ENCODE measurements around the gene KIAA0040. TPM values are rescaled to one million over a fixed set of nuclear protein-coding genes. Genes with fewer than 3 reads are reported as not detected.

Gene KIAA0040
- total RNA-seq, 2 experiments from 2014 or later: 19.5 to 21.4 TPM

GRCh38 chr1:175179837-175180590 lies 12.6 kb downstream of the KIAA0040 start:
- Mint-ChIP-seq H3K27ac (no peak overlapping the region), H3K9me3 (no peaks in the 10 kb centered on the region), H3K4me3 (no peak overlapping the region), H3K27me3 (ENCODE audit: low read depth) (no peaks in the 10 kb centered on the region), H3K36me3 (ENCODE audit: low read depth) (peaks cover 33% of the 10 kb centered on the region), H3K4me1 (ENCODE audit: low read depth) (peaks cover 62% of the 10 kb centered on the region)
- DNase-seq: no peak
- intact Hi-C loops (cut with micrococcal nuclease): no loop called here
- CTCF ChIA-PET: interaction anchor here (0.8 to 1.5 kb wide), 3 partner anchors 9 to 138 kb away, joined by 3 to 6 read pairs (median 3); no protein-coding TSS in a partner anchor

DNA sequence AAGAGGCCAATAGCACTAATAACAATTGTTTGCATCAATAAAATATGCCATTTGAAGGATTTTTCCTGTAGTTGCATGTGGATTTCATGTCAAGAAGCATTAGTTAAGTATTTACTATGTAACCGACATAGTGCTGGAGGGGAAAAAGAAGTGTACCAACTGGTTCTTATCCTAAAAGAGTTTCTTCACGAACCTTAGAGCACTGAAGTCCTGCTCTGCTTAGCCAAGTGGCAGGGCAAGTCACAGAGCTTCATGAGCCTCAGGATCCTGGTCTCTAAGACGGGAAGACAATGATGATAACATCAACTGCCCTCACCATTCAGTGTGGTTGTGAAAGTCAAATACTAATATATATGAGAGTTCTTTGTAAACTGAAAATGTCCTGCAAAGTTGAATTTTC lies 14.1 kb downstream of the KIAA0040 start:
- H3K27me3 Mint-ChIP-seq (ENCODE audit: low read depth): no peaks in the 10 kb centered on the region
- no peaks in the 10 kb centered on the region for H3K9me3 Mint-ChIP-seq
- H3K27ac Mint-ChIP-seq: no peak overlapping the region
- H3K4me3 Mint-ChIP-seq: no peak overlapping the region
- intact Hi-C loops (cut with micrococcal nuclease): no loop called here
- H3K4me1 Mint-ChIP-seq (ENCODE audit: low read depth): peaks cover 58% of the 10 kb centered on the region
- no peak for DNase-seq
- CTCF ChIA-PET: no interaction called here
- peaks cover 34% of the 10 kb centered on the region for H3K36me3 Mint-ChIP-seq (ENCODE audit: low read depth)

DNA sequence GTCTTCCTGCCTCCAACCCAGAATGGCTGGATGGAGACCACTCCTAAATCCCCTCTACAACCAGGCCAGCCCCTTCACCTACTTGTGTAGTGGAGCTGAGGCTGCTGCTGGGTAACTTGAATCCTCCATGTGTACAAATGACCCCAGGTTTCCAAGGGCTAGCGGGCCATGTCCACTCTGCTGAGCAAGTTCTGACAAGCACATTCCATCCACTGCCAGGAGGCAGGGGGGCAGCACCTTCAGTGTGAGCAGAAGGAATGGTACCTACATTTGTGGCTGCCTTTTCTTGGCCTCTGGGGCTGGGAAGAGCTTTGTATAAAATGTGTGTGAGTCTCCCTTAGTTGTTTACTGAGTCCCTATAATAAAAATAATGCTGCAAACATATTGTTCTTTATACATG lies 14.5 kb downstream of the KIAA0040 start:
- H3K4me1 Mint-ChIP-seq (ENCODE audit: low read depth): peaks cover 57% of the 10 kb centered on the region
- H3K9me3 Mint-ChIP-seq: no peaks in the 10 kb centered on the region
- CTCF ChIA-PET: interaction anchor here (1.1 kb wide), 1 partner anchor 23 kb away, joined by 3 read pairs; no protein-coding TSS in a partner anchor
- H3K27me3 Mint-ChIP-seq (ENCODE audit: low read depth): no peaks in the 10 kb centered on the region
- no peak overlapping the region for H3K27ac Mint-ChIP-seq
- H3K4me3 Mint-ChIP-seq: no peak overlapping the region
- no peak for DNase-seq
- intact Hi-C loops (cut with micrococcal nuclease): no loop called here
- peaks cover 33% of the 10 kb centered on the region for H3K36me3 Mint-ChIP-seq (ENCODE audit: low read depth)

GRCh38 chr1:175176246-175176645 lies 16.3 kb downstream of the KIAA0040 start:
- Mint-ChIP-seq H3K4me1 (ENCODE audit: low read depth) (peaks cover 50% of the 10 kb centered on the region), H3K27me3 (ENCODE audit: low read depth) (no peaks in the 10 kb centered on the region), H3K4me3 (no peak overlapping the region), H3K9me3 (no peaks in the 10 kb centered on the region), H3K27ac (no peak overlapping the region), H3K36me3 (ENCODE audit: low read depth) (peaks cover 29% of the 10 kb centered on the region)
- CTCF ChIA-PET: interaction anchor here (0.6 to 1.7 kb wide), 2 partner anchors 12 to 144 kb away, joined by 3 to 5 read pairs; no protein-coding TSS in a partner anchor
- DNase-seq: no peak
- intact Hi-C loops (cut with micrococcal nuclease): no loop called here

DNA sequence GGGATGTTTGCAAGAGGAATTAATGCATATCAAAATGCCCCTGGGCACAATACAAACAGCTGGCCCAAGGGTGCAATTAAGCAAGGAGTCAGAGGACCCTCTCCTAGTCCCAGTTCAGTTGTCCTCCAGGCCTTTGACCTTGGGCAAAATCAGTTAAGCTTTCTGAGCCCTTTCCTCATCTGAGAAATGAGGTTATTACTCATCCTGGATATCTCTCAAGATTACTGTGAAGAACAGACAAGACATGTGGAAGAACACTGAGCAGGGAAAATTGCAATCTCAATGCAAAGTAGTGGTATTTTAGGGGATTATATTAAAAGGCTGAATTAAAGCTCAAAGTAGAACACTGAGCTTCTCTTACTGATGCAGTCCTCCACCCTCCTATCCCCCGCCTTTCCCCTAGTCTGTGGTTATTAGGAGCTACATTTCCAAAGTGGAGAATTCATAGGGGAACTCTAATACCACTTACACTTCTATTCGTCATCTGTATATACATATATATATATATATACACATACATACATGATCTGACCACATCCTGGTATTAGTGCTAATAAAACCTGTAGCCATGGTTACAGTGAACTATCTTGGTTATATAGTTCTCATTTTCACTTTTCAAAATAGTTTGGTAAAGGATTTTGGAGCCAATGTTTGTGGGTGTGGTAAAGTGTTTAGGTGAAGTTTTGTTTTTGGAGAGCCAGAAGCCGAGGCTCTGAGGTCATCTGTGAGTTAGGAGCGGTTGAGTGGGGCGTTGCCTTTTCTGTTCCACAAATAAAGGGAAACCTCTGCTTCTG lies 18.1 kb downstream of the KIAA0040 start:
- CTCF ChIA-PET: interaction anchor here (0.8 to 1.9 kb wide), 5 partner anchors 9 to 163 kb away, joined by 3 to 8 read pairs (median 3); no protein-coding TSS in a partner anchor
- no peak overlapping the region for H3K27ac Mint-ChIP-seq

DNA sequence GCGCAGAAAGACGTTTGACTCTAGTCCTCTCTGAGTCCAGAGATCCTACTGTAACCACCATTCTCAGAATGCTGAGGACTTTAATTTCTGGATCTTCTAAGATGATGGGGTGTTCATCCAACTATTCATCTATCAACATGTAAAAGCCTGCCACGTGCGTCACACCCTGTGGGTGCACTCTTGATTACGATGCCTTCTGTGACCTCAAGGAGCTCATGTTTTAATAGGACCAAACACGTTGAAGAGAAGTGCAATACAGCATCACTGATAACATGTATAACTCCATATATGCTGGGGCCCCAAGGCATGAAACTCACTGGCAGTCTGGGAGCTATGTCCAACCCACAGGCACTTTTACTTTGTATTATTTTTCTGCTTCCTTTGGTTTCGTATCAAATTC lies 19.0 kb downstream of the KIAA0040 start:
- CTCF ChIA-PET: interaction anchor here (0.6 to 1.9 kb wide), 6 partner anchors 19 to 164 kb away, joined by 3 to 8 read pairs (median 4); no protein-coding TSS in a partner anchor
- Mint-ChIP-seq H3K9me3 (no peaks in the 10 kb centered on the region), H3K27me3 (ENCODE audit: low read depth) (no peaks in the 10 kb centered on the region), H3K4me3 (no peak overlapping the region), H3K4me1 (ENCODE audit: low read depth) (peaks cover 51% of the 10 kb centered on the region), H3K27ac (no peak overlapping the region), H3K36me3 (ENCODE audit: low read depth) (peaks cover 28% of the 10 kb centered on the region)
- intact Hi-C loops (cut with micrococcal nuclease): no loop called here
- no peak for DNase-seq

More for the DNA sequence above, 18.1 kb downstream of the KIAA0040 start:
- no peak for DNase-seq
- H3K4me1 Mint-ChIP-seq (ENCODE audit: low read depth): peaks cover 53% of the 10 kb centered on the region
- H3K9me3 Mint-ChIP-seq: no peaks in the 10 kb centered on the region
- no peaks in the 10 kb centered on the region for H3K27me3 Mint-ChIP-seq (ENCODE audit: low read depth)
- intact Hi-C loops (cut with micrococcal nuclease): no loop called here
- no peak overlapping the region for H3K4me3 Mint-ChIP-seq
- H3K36me3 Mint-ChIP-seq (ENCODE audit: low read depth): peaks cover 29% of the 10 kb centered on the region

DNA sequence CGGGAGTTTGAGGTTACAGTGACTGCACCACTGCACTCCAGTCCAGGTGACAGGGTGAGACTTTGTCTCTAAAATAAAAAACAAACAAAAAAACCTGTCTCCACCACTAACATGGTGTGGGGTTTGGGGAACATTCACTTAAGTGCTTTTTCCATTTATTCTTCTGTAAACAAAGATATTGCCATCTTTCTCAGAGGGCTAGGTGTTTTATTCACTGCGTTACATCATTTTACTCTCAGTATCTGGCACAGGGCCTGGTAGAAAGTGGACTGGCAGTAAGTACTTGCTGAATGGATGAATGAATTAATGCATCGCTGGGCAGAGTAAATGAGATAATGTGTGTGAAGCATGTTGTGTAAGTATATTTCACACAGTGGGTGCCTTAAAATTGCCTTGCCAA lies 20.1 kb downstream of the KIAA0040 start:
- intact Hi-C loops (cut with micrococcal nuclease): no loop called here
- CTCF ChIA-PET: interaction anchor here (1.8 kb wide), 1 partner anchor 26 kb away, joined by 7 read pairs; no protein-coding TSS in a partner anchor
- H3K27ac Mint-ChIP-seq: no peak overlapping the region
- H3K9me3 Mint-ChIP-seq: no peaks in the 10 kb centered on the region
- H3K4me3 Mint-ChIP-seq: no peak overlapping the region
- H3K27me3 Mint-ChIP-seq (ENCODE audit: low read depth): no peaks in the 10 kb centered on the region
- peaks cover 47% of the 10 kb centered on the region for H3K4me1 Mint-ChIP-seq (ENCODE audit: low read depth)
- H3K36me3 Mint-ChIP-seq (ENCODE audit: low read depth): peaks cover 23% of the 10 kb centered on the region
- no peak for DNase-seq

- no peaks in the 10 kb centered on the region for H3K9me3 Mint-ChIP-seq
- H3K27ac Mint-ChIP-seq: no peak overlapping the region
- peaks cover 19% of the 10 kb centered on the region for H3K36me3 Mint-ChIP-seq (ENCODE audit: low read depth)
- H3K4me3 Mint-ChIP-seq: no peak overlapping the region
- CTCF ChIA-PET: interaction anchor here (0.6 to 3.7 kb wide), 4 partner anchors 16 to 148 kb away, joined by 3 to 17 read pairs (median 4); no protein-coding TSS in a partner anchor
- H3K4me1 Mint-ChIP-seq (ENCODE audit: low read depth): peaks cover 44% of the 10 kb centered on the region
- no peaks in the 10 kb centered on the region for H3K27me3 Mint-ChIP-seq (ENCODE audit: low read depth)
- intact Hi-C loops (cut with micrococcal nuclease): no loop called here
- no peak for DNase-seq
Measured at GRCh38 chr1:175171036-175171913, 21.3 kb downstream of the KIAA0040 start.

GRCh38 chr1:175169286-175170018 lies 23.1 kb downstream of the KIAA0040 start:
- intact Hi-C loops (cut with micrococcal nuclease): no loop called here
- Mint-ChIP-seq H3K27ac (no peak overlapping the region), H3K4me1 (ENCODE audit: low read depth) (peaks cover 44% of the 10 kb centered on the region)

DNA sequence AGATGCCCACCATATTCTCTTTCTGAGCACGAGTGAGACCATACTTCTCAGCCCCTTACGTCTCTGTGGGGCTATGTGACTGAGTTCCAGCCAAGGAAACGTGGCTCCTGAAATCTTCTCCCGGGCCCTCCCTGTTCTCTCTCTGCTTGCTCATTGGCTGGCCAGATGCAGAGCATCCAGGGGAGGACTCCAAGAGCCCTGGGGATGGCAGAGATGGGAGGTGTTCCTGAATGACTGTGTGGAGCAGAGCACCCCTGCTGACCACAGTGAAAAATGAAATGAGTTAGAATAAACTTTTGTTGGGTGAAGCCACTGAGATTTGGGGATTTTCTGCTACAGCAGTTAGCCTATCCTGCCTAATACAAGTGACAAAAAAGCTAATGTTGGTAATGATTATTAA lies 23.8 kb downstream of the KIAA0040 start:
- CTCF ChIA-PET: interaction anchor here (0.6 to 3.7 kb wide), 4 partner anchors 13 to 149 kb away, joined by 3 to 17 read pairs (median 4); no protein-coding TSS in a partner anchor
- Mint-ChIP-seq H3K36me3 (ENCODE audit: low read depth) (peaks cover 15% of the 10 kb centered on the region), H3K27ac (no peak overlapping the region), H3K4me1 (ENCODE audit: low read depth) (peaks cover 38% of the 10 kb centered on the region), H3K27me3 (ENCODE audit: low read depth) (no peaks in the 10 kb centered on the region), H3K9me3 (no peaks in the 10 kb centered on the region), H3K4me3 (no peak overlapping the region)
- DNase-seq: no peak
- intact Hi-C loops (cut with micrococcal nuclease): no loop called here

More at GRCh38 chr1:175169286-175170018, 23.1 kb downstream of the KIAA0040 start:
- CTCF ChIA-PET: interaction anchor here (0.6 to 3.7 kb wide), 5 partner anchors 14 to 147 kb away, joined by 3 to 17 read pairs (median 4); no protein-coding TSS in a partner anchor
- Mint-ChIP-seq H3K27me3 (ENCODE audit: low read depth) (no peaks in the 10 kb centered on the region), H3K36me3 (ENCODE audit: low read depth) (peaks cover 16% of the 10 kb centered on the region), H3K9me3 (no peaks in the 10 kb centered on the region), H3K4me3 (no peak overlapping the region)
- no peak for DNase-seq

- Mint-ChIP-seq H3K36me3 (ENCODE audit: low read depth) (peaks cover 13% of the 10 kb centered on the region), H3K4me1 (ENCODE audit: low read depth) (peaks cover 34% of the 10 kb centered on the region), H3K4me3 (no peak overlapping the region), H3K27ac (no peak overlapping the region), H3K9me3 (no peaks in the 10 kb centered on the region), H3K27me3 (ENCODE audit: low read depth) (no peaks in the 10 kb centered on the region)
- no peak for DNase-seq
- intact Hi-C loops (cut with micrococcal nuclease): no loop called here
- CTCF ChIA-PET: interaction anchor here (0.7 to 1.4 kb wide), 3 partner anchors 12 to 151 kb away, joined by 3 read pairs; no protein-coding TSS in a partner anchor
Measured at GRCh38 chr1:175167861-175168260, 24.7 kb downstream of the KIAA0040 start.

Data from activated naive CD4-positive, alpha-beta T cell treated with anti-CD3 and anti-CD28 coated beads for 36 hours (primary cell).